Effector memory CD4-positive, alpha-beta T cell (primary cell): ENCODE measurements around the gene RNF187.

ENCODE experiments used
- DNase-seq, 3 donors: peaks; one replicate each; pipeline ENCODE4 v3.0.0-alpha.2; 2020
- H3K27ac ChIP-seq: 2 replicates; pipeline ENCODE4 v1.7.0; 2013; ENCODE audit warnings: mild to moderate bottlenecking, low read length, moderate library complexity; ENCODE audit not compliant: insufficient read depth, poor library complexity, severe bottlenecking
- H3K27me3 ChIP-seq: replicated peaks from 2 replicates; pipeline ENCODE4 v1.7.0; 2013; ENCODE audit warnings: mild to moderate bottlenecking, low read length; ENCODE audit not compliant: insufficient read depth, control insufficient read depth, poor library complexity, severe bottlenecking
- H3K36me3 ChIP-seq: 2 replicates; pipeline ENCODE4 v1.7.0; 2013; ENCODE audit warnings: mild to moderate bottlenecking, low read length, moderate library complexity; ENCODE audit not compliant: control insufficient read depth, insufficient read depth
- H3K4me1 ChIP-seq: 2 replicates; pipeline ENCODE4 v1.7.0; 2013; ENCODE audit warnings: low read length, mild to moderate bottlenecking; ENCODE audit not compliant: control insufficient read depth, insufficient read depth, poor library complexity, severe bottlenecking
- H3K4me3 ChIP-seq: 2 replicates; pipeline ENCODE4 v1.7.0; 2013; ENCODE audit warnings: low read length, low read depth, mild to moderate bottlenecking; ENCODE audit not compliant: insufficient read depth, poor library complexity, severe bottlenecking
- H3K9me3 ChIP-seq: 2 replicates; pipeline ENCODE4 v1.7.0; 2013; ENCODE audit warnings: mild to moderate bottlenecking, low read length, moderate library complexity; ENCODE audit not compliant: control insufficient read depth

The RNF187 gene

DNA sequence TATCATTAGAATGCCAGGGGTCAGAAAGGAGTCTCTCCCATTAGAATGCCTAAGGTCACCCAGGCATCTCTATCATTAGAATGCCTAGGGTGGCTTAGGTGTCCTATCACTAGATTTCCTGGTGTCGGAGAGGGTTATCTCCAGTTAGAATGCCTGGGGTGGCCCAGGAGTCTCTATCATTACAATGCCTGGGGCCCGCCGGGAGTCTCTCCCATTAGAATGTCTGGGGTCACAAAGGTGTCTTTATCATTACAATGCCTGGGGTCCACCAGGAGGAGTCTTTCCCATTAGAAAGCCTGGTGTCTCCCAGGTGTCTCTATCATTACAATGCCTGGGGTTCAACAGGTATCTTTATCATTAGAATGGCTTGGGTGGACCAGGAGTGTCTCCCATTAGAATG is 56.2 kb downstream of the RNF187 start:
- H3K27ac ChIP-seq: no peak overlapping the region
- DNase-seq: no peak

DNA sequence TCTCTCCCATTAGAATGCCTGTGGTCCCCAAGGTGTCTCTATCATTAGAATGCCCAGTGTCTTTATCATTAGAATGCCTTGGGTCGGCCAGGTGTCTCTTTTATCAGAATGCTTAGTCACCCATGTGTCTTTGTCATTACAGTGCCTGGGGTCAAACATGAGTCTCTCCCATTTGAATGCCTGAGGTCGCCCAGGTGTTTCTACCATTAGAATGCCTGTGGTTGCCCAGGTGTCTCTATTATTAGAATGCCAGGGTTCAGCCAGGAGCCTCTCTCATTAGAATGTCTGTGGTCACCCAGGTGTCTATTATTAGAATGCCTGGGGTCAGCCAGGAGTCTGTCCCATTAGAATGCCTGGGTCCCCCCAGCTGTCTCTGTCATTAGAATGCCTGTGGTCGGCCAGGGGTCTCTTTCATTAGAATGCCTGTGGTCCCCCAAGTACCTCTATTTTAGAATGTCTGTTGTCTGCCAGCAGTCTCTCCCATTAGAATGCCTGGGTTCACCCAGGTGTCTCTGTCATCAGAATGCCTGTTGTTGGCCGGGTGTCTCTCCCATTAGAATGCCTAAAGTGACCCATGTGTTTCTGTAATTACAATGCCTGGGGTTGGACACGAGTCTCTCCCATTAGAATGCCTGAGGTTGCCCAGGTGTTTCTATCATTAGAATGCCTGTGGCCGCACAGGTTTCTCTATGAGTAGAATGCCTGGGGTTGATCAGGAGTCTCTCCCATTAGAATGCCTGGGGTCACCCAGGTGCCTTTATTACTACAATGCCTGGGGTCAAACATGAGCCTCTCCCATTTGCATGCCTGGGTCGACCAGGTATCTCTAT is 57.1 kb downstream of the RNF187 start:
- Histone ChIP-seq H3K27ac (no peak overlapping the region), H3K9me3 (no peaks in the 10 kb centered on the region), H3K36me3 (no peaks in the 10 kb centered on the region), H3K4me1 (no peaks in the 10 kb centered on the region), H3K4me3 (no peak overlapping the region), H3K27me3 (no peaks in the 10 kb centered on the region)
- no peak for DNase-seq

More for the DNA sequence above, 56.2 kb downstream of the RNF187 start:
- H3K4me1 ChIP-seq: no peaks in the 10 kb centered on the region
- no peak overlapping the region for H3K4me3 ChIP-seq
- no peaks in the 10 kb centered on the region for H3K9me3 ChIP-seq
- no peaks in the 10 kb centered on the region for H3K36me3 ChIP-seq
- no peaks in the 10 kb centered on the region for H3K27me3 ChIP-seq

DNA sequence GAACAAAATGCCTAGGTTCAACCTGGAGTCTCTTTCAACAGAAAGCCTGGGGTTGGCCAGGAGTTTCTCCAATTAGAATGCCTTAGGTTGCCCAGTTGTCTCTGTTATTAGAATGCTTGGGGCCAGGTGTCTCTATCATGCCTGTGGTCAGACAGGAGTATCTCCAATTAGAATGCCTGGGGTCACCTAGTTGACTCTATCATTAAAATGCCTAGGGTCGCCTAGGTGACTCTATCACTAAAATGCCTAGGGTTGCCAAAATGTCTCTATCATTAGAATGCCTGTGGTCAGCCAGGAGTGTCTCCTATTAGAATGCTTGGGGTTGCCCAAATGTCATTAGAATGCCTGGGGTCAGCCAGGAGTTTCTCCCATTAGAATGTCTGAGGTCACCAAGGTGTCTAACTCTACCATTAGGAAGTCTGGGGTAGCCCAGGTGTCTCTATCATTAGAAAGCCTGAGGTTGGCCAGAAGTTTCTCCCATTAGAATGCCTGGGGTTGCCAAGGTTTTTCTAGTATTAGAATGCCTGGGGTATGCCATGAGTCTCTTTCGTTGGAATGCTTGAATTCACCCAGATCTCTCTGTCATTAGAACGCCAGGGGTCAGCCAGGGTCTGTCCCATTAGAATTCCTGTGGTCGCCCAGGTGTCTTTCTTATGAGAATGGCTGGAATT is 57.9 kb downstream of the RNF187 start:
- no peak overlapping the region for H3K4me3 ChIP-seq
- no peaks in the 10 kb centered on the region for H3K4me1 ChIP-seq
- H3K36me3 ChIP-seq: no peaks in the 10 kb centered on the region
- no peaks in the 10 kb centered on the region for H3K9me3 ChIP-seq
- H3K27me3 ChIP-seq: no peaks in the 10 kb centered on the region
- H3K27ac ChIP-seq: no peak overlapping the region
- no peak for DNase-seq
